NCI-H2107 treated with DMSO at 0.1 percent for 48 hours (cell line): ENCODE data around the gene ZNF516.

Experiments used
- DNase-seq: peaks from one replicate; lab custom pipeline; 2025; ENCODE audit not compliant: unreplicated experiment; lab: John Stamatoyannopoulos, UW

ZNF516 gene

GRCh38 chr18:76370201-76370600, 124.8 kb downstream of the ZNF516 start:
- DNase-seq: no peak

- no peak for DNase-seq
Measured at GRCh38 chr18:76369791-76370190, 125.3 kb downstream of the ZNF516 start.

GRCh38 chr18:76368976-76369375, 126.1 kb downstream of the ZNF516 start:
- no peak for DNase-seq

GRCh38 chr18:76368271-76368670, 126.8 kb downstream of the ZNF516 start:
- no peak for DNase-seq

- DNase-seq: no peak
Measured at GRCh38 chr18:76367168-76368125, 127.6 kb downstream of the ZNF516 start.

- DNase-seq: no peak
Measured at GRCh38 chr18:76365561-76365960, 129.5 kb downstream of the ZNF516 start.

- no peak for DNase-seq
Measured at GRCh38 chr18:76364282-76365259, 130.5 kb downstream of the ZNF516 start.

- no peak for DNase-seq
Measured at GRCh38 chr18:76363436-76364120, 131.5 kb downstream of the ZNF516 start.

- no peak for DNase-seq
Measured at GRCh38 chr18:76362676-76363075, 132.4 kb downstream of the ZNF516 start.

GRCh38 chr18:76361219-76361618, 133.8 kb downstream of the ZNF516 start:
- no peak for DNase-seq

GRCh38 chr18:76359909-76360308, 135.1 kb downstream of the ZNF516 start:
- DNase-seq: no peak

GRCh38 chr18:76358774-76359173, 136.3 kb downstream of the ZNF516 start:
- no peak for DNase-seq

- no peak for DNase-seq
Measured at GRCh38 chr18:76357585-76358260, 137.3 kb downstream of the ZNF516 start.

- DNase-seq: no peak
Measured at GRCh38 chr18:76357174-76357573, 137.9 kb downstream of the ZNF516 start.

GRCh38 chr18:76356666-76357065, 138.4 kb downstream of the ZNF516 start:
- no peak for DNase-seq

- DNase-seq: no peak
Measured at GRCh38 chr18:76354348-76354747, 140.7 kb downstream of the ZNF516 start.

- DNase-seq: no peak
Measured at GRCh38 chr18:76353500-76353899, 141.5 kb downstream of the ZNF516 start.

- DNase-seq: no peak
Measured at GRCh38 chr18:76353046-76353445, 142.0 kb downstream of the ZNF516 start.

GRCh38 chr18:76351961-76352581, 143.0 kb downstream of the ZNF516 start:
- DNase-seq: peak; percentile 77
